ENCODE results near the gene FRMD6.
"Not testable (repeated sequence)": the region's sequence is repeated elsewhere in the genome, so short reads cannot be mapped to it uniquely, and the experiment has no call there.

Gene FRMD6

DNA sequence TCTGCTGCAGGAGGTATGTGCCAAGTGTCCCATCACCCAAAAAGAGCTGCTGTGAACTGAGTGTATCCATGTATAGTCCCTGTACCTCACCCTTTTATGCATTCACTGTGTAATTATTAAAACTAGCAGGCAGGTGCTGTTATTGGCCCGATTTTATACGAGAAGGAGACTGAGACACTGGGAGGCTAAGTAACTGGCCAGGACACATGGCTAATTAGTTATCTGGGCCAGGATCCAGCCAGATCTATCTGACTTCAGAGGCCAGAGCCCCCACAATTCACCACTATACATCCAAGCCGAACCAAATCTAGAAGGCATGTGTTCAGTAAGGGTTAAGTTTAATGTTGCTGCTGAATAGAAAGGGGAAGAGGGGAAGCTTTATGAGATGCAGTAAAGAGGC, 73.4 kb downstream of the FRMD6 start:
- no peak for DNase-seq (ENCODE audit: low read depth)

GRCh38 chr14:51726166-51726899, 74.6 kb downstream of the FRMD6 start:
- no peak for DNase-seq (ENCODE audit: low read depth)

- DNase-seq (ENCODE audit: low read depth): no peak
Observed at GRCh38 chr14:51727526-51727925, 75.8 kb downstream of the FRMD6 start.

- DNase-seq (ENCODE audit: low read depth): no peak
Observed at GRCh38 chr14:51730098-51730497, 78.4 kb downstream of the FRMD6 start.

DNA sequence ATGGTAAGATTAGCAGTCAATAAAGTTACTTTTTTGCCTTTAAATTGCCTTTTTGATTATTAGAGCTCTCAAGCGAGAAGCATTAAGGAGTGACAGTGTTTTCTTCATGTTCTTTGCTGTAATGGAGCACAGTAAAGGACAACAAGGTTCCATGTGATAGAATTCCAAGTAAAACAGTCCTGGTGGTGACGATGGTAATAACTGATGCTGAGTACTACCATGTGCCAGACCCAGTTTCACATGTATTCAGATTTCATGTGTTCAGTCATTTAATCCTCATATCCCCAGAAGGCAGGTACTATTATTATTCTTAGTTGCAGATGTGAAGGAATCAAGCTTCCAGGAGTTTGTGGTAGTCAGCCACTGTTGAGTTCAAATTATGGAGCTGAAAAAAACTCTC, 79.0 kb downstream of the FRMD6 start:
- no peak for DNase-seq (ENCODE audit: low read depth)

DNA sequence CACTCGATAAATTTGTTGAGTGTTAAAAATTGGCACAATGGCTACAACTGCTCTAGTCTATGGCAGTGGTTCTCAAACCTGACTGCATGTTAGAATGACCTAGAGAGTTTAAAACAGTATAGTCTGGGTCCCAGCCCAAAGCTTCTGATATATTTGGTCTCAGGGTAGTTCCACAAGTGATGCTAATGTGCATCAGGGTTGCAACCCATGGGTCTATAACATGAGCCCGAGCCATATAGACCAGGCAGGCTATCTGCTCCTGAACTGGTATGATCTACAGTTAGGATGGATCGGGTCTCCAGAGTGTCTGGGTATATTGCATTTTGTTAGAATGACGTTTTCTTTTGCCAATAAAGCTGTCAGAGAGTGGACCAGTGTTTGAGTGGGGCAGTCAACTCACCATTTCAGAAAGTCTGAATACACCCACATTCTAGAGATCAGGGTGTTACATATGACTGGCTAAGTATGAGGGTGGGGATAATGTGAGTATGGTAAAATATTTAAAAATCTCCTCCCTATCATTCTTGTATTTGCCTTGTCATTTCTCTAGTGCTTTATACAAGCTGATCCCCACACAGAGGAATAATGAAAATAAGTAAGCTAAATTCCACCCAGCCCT, 80.9 kb downstream of the FRMD6 start:
- DNase-seq (ENCODE audit: low read depth): no peak

DNA sequence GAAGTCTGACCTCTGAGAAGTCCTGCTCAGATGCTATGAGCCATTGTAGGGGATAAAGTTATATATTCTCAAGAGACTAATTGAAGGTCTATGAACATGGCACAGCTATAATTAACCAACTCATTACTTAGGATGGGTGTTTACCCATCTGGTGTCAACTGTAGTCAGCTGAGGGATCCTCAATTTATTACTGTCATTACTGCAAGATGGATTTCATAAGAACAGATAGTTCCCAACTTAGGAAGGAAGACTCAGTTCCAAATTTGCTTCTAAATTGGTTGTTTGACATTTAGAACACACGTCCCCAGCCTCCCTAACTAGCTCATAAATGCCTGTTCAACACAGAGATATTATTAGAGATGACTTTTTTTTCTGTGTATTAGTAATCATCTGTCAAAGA, 81.4 kb downstream of the FRMD6 start:
- DNase-seq (ENCODE audit: low read depth): no peak

DNA sequence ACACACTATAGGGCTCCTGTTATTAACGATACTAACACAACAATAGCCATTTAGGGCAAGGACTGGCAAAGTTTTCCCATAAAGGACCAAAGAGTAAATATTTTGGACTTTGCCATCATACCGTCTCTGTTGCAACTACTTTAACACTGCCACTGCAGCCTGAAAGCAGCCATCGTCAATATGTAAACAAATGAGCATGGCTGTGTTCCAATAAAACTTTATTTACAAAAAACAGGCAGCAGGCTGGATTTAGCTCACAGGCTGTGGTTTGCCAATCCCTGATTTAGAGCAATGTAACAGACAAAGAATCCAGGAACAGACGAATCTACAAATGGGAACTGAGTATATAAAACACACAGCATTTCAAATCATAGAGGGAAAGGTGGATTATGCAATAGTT, 84.1 kb downstream of the FRMD6 start:
- no peak for DNase-seq (ENCODE audit: low read depth)

- DNase-seq (ENCODE audit: low read depth): no peak
Observed at GRCh38 chr14:51738754-51739153, 87.0 kb downstream of the FRMD6 start.

GRCh38 chr14:51743588-51744000, 91.9 kb downstream of the FRMD6 start:
- DNase-seq (ENCODE audit: low read depth): no peak

- no peak for DNase-seq (ENCODE audit: low read depth)
Observed at GRCh38 chr14:51744372-51745130, 92.8 kb downstream of the FRMD6 start.

DNA sequence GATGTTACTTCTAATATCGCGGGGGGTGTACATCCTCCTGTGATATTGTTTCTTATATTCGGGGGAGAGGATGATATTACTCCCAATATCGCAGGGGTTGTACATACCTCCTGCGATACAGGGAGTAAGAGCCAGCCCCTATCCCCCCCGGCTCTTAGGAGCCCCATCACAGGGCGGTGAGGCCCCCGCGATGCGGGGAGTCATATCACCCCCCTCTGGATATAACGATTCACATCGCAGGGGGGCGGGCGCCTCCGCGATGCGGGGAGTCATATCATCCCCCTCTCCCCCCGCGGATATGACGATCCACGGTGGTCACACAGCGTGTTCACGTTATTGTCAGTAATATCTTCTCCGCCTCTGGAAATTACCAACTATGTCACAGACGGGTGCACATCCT, 95.1 kb downstream of the FRMD6 start:
- DNase-seq (ENCODE audit: low read depth): not testable (repeated sequence)

GRCh38 chr14:51750542-51750941, 98.8 kb downstream of the FRMD6 start:
- DNase-seq (ENCODE audit: low read depth): no peak

DNA sequence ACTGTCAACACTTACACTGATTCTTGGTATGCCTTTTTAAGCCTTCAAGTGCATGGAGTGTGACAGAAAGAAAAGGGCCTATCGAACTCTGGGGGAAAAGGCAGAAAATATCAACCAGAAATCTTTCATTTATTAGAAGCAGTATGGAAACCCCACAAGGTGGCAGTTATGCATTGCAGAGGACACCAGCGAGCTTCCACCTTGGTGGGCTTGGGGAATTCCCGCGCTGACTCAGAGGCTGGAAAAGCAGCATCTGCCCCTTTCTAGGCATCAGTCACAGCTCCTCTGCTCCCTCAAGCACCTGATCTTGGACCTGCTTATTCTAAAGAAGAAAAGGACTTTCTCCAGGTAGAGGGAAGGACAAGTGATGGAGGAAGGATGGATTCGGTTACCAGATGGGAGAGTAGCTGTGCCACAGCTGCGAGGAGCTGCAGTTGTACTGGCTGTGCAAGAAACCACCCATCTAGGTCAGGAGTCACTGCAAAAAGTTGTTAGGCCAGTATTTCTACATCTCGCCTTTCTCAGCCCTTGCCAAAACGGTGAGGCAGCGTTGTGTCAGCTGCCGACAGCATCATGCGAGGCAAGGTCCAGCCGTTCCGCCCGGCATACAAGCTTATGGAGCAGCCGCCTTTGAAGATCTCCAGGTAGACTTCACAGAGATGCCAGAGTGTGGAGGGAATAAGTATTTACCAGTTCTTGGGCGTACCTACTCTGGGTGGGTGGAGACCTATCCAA, 100.1 kb downstream of the FRMD6 start:
- not testable (repeated sequence) for DNase-seq (ENCODE audit: low read depth)

DNA sequence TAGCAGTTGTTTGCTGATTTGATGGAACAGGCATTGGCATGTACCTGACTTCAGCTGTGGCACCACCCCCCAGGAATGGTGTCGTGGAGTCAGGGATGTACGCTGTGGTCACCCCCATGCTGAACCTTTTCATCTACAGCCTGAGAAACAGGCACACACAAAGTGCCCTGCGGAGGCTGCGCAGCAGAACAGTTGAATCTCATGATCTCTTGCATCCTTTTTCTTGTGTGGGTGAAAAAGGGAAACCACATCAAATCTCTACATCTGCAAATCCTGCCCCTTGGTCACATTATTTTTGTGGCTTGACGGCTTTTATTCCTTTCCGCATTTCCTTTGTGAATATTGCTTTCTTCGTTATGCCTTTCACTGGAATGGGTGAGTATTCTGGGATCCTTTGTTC, 106.0 kb downstream of the FRMD6 start:
- not testable (repeated sequence) for DNase-seq (ENCODE audit: low read depth)

GRCh38 chr14:51759950-51760349, 108.2 kb downstream of the FRMD6 start:
- DNase-seq (ENCODE audit: low read depth): no peak

- DNase-seq (ENCODE audit: low read depth): not testable (repeated sequence)
Observed at GRCh38 chr14:51765726-51766125, 114.0 kb downstream of the FRMD6 start.

- DNase-seq (ENCODE audit: low read depth): not testable (repeated sequence)
Observed at GRCh38 chr14:51766586-51766985, 114.9 kb downstream of the FRMD6 start.

DNA sequence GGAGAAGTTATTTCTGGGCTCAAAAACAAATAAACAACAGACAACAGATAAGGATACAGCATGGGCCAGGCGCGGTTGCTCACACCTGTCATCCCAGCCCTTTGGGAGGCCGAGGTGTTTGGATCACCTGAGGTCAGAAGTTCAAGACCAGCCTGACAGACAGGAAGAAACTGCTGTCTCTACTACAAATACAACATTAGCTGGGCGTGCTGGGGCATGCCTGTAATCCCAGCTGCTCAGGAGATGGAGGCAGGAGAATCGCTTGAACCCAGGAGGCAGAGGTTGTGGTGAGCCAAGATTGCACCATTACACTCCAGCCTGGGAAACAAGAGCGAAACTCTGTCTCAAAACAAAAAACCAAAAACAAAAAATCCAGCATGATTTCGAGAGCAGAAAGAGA, 117.6 kb downstream of the FRMD6 start:
- DNase-seq (ENCODE audit: low read depth): not testable (repeated sequence)

GRCh38 chr14:51774209-51774608, 122.5 kb downstream of the FRMD6 start:
- no peak for DNase-seq (ENCODE audit: low read depth)

GRCh38 chr14:51776102-51776894, 124.6 kb downstream of the FRMD6 start:
- no peak for DNase-seq (ENCODE audit: low read depth)

Measured in stimulated activated CD8-positive, alpha-beta memory T cell treated with anti-CD3 and anti-CD28 coated beads, Interleukin-7, amount 100 ng/mL, for 24 hours (primary cell).